Osteocyte (in vitro differentiated cells): ENCODE data around the gene SLC7A1. TPM values are rescaled to one million over a fixed set of nuclear protein-coding genes. Genes with fewer than 3 reads are reported as not detected.

ENCODE experiments used
- DNase-seq: peaks from one replicate; pipeline ENCODE4 v3.0.0; 2021; ENCODE audit warnings: mixed read lengths; ENCODE audit not compliant: unreplicated experiment; ENCODE audit errors: extremely low spot score
- H3K27ac Mint-ChIP-seq: one replicate; pipeline ENCODE4 v1.8.0; 2021; ENCODE audit warnings: mild to moderate bottlenecking, mixed read lengths; ENCODE audit not compliant: unreplicated experiment
- H3K27me3 Mint-ChIP-seq: one replicate; pipeline ENCODE4 v1.8.0; 2021; ENCODE audit warnings: mixed read lengths; ENCODE audit not compliant: unreplicated experiment
- H3K36me3 Mint-ChIP-seq: one replicate; pipeline ENCODE4 v1.8.0; 2021; ENCODE audit warnings: mixed read lengths; ENCODE audit not compliant: unreplicated experiment
- H3K4me1 Mint-ChIP-seq: one replicate; pipeline ENCODE4 v1.8.0; 2021; ENCODE audit warnings: mixed read lengths; ENCODE audit not compliant: unreplicated experiment
- H3K4me3 Mint-ChIP-seq: one replicate; pipeline ENCODE4 v1.8.0; 2021; ENCODE audit warnings: mild to moderate bottlenecking, moderate library complexity, mixed read lengths; ENCODE audit not compliant: unreplicated experiment
- H3K9me3 Mint-ChIP-seq: one replicate; pipeline ENCODE4 v1.8.0; 2021; ENCODE audit warnings: mixed read lengths; ENCODE audit not compliant: unreplicated experiment
- total RNA-seq: library from RNA; stranded (reverse); gene quantifications from 2 replicates; pipeline ENCODE4 v1.2.1, GENCODE V29; 2021
- TF ChIP-seq, protein P1 (sequence below): fragments of 200-600 bp; sonication (generic); IDR thresholded peaks from 2 replicates; pipeline ENCODE4 v1.5.0; 2021; ENCODE audit warnings: antibody characterized with exemption, mild to moderate bottlenecking, moderate library complexity

The SLC7A1 gene
- total RNA-seq, 1 donor from 2014 or later, result 84.0 TPM

DNA sequence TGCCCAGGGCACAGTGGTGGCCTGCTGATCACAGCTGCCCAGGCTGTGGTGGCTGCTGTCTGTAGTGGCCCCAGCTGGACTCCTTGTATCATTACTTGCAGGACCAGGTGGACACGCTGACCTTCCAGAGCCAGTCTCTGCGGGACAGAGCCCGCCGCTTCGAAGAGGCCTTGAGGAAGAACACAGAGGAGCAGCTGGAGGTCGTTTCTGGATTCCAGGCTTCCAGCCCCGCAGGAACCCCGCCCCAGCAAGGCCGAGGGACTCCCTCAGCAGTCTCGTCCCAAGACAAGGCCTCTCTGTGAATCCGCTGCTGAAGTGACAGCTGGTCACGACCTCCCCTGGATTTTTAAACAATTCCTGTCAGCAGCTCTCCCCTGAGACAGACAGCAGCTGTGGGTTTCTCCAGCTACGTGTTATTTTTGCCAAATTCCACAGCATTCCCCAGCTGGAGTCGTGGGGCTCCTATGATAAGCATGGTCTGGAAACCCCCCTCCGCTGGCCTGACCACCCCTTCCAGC is 98.3 kb downstream of the SLC7A1 start:
- H3K4me3 Mint-ChIP-seq, result no peak overlapping the region
- TF ChIP-seq, protein P1, sequence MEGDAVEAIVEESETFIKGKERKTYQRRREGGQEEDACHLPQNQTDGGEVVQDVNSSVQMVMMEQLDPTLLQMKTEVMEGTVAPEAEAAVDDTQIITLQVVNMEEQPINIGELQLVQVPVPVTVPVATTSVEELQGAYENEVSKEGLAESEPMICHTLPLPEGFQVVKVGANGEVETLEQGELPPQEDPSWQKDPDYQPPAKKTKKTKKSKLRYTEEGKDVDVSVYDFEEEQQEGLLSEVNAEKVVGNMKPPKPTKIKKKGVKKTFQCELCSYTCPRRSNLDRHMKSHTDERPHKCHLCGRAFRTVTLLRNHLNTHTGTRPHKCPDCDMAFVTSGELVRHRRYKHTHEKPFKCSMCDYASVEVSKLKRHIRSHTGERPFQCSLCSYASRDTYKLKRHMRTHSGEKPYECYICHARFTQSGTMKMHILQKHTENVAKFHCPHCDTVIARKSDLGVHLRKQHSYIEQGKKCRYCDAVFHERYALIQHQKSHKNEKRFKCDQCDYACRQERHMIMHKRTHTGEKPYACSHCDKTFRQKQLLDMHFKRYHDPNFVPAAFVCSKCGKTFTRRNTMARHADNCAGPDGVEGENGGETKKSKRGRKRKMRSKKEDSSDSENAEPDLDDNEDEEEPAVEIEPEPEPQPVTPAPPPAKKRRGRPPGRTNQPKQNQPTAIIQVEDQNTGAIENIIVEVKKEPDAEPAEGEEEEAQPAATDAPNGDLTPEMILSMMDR, result no peak
- peak overlapping the region; percentile 75 for H3K27ac Mint-ChIP-seq
- peak; percentile 90 for DNase-seq
- H3K4me1 Mint-ChIP-seq, result peaks cover 30% of the 10 kb centered on the region
- no peaks in the 10 kb centered on the region for H3K36me3 Mint-ChIP-seq
- no peaks in the 10 kb centered on the region for H3K9me3 Mint-ChIP-seq
- peaks cover 3% of the 10 kb centered on the region for H3K27me3 Mint-ChIP-seq

DNA sequence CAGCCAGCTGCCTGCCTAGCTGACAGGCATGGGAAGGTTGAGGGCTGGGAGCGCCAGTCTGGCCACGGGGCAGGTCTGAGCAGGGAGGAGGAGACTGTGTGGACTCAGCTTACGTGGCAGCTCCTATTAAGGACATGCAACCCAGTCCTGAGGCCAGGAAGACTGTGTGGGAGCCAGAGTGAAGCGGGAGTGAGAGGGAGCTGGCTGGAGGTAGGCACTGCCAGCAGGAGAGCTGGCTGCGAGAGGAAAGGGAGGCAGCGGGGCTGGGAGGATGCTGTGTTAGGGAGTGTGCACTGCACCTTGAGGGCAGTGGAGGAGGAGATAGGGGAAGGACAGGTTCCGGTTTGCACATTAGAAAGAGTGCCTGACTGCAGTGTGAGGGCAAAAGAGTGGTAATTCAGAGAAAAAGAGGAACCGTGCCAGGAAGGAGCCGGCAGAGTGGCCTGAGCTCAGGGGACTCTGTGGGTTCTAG is 99.2 kb downstream of the SLC7A1 start:
- peaks cover 3% of the 10 kb centered on the region for H3K27me3 Mint-ChIP-seq
- peaks cover 30% of the 10 kb centered on the region for H3K4me1 Mint-ChIP-seq
- no peak for DNase-seq
- peak overlapping the region; percentile 24 for H3K4me3 Mint-ChIP-seq
- H3K9me3 Mint-ChIP-seq, result no peaks in the 10 kb centered on the region
- TF ChIP-seq, protein P1, result no peak
- no peaks in the 10 kb centered on the region for H3K36me3 Mint-ChIP-seq
- H3K27ac Mint-ChIP-seq, result peak overlapping the region; percentile 75

DNA sequence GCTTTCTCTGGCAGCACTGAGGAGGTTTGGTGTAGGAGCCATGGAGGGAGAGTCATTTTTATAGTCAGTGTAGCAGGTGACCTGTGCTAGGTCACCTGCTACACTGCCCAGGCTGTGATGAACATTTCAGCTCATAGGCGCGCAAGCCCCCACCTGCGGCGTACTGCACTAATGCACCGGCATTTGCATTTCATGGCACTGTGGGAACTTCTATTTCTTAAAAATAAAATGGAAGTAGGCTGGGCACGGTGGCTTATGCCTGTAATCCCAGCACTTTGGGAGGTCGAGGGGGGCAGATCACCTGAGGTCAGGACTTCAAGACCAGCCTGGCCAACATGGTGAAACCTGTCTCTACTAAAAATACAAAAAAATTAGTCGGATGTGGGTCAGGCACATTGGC is 101.0 kb downstream of the SLC7A1 start:
- DNase-seq, result no peak
- H3K4me3 Mint-ChIP-seq, result no peak overlapping the region
- no peak overlapping the region for H3K27ac Mint-ChIP-seq

DNA sequence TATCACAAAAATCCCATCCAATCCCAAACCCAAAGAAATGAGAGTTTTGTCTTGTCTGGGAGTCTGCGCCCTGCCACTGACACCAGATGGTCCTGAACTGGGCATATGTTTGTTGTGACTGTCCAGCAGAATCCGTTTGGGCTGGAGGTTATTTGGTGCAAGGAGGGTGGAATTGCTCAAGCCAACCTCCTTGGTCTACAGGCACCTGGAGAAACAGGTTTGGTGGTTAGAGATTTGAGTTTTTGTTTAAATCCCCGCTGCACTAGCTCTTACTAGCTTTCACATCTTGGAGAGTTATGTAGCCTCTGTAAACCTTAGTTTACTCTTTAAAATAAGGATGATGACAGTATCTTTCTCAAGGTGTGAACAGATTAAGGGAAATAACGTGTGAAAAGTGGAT is 101.7 kb downstream of the SLC7A1 start:
- Mint-ChIP-seq H3K4me3 (no peak overlapping the region), H3K4me1 (peaks cover 28% of the 10 kb centered on the region), H3K27ac (no peak overlapping the region), H3K27me3 (peaks cover 5% of the 10 kb centered on the region), H3K9me3 (no peaks in the 10 kb centered on the region), H3K36me3 (no peaks in the 10 kb centered on the region)
- TF ChIP-seq, protein P1, result no peak
- no peak for DNase-seq

More for the DNA sequence above, 101.0 kb downstream of the SLC7A1 start:
- Mint-ChIP-seq H3K27me3 (peaks cover 5% of the 10 kb centered on the region), H3K9me3 (no peaks in the 10 kb centered on the region), H3K36me3 (no peaks in the 10 kb centered on the region), H3K4me1 (peaks cover 28% of the 10 kb centered on the region)
- TF ChIP-seq, protein P1, result no peak

DNA sequence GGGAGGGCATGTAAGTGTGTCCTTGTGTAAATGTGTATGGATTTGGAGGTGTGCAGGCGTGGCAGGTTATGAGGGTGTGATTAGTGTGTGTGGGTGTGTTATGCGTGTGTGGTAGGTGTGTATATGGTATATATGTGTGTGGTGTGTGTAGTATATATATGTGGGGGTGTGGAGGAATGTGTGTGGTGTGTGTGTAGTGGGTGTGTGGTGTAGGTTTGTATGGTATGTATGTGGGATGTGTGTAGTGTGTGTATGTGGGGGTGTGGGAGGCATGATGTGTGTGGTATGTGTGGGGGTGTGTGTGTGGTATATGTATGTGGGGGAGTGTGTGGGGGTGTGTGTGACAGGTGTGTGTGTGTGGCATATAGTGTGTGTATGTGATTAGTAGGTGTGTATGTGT is 104.2 kb downstream of the SLC7A1 start:
- Mint-ChIP-seq H3K4me3 (no peak overlapping the region), H3K27ac (no peak overlapping the region), H3K4me1 (peaks cover 10% of the 10 kb centered on the region), H3K9me3 (no peaks in the 10 kb centered on the region), H3K36me3 (no peaks in the 10 kb centered on the region), H3K27me3 (peaks cover 21% of the 10 kb centered on the region)
- TF ChIP-seq, protein P1, result no peak
- DNase-seq, result no peak
